ENCODE data around the gene CPA2. TPM values are rescaled to one million over a fixed set of nuclear protein-coding genes. Genes with fewer than 3 reads are reported as not detected.

Gene CPA2
- polyA plus RNA-seq, 3 donors: 0.21 to 0.58 (median 0.33) TPM

DNA sequence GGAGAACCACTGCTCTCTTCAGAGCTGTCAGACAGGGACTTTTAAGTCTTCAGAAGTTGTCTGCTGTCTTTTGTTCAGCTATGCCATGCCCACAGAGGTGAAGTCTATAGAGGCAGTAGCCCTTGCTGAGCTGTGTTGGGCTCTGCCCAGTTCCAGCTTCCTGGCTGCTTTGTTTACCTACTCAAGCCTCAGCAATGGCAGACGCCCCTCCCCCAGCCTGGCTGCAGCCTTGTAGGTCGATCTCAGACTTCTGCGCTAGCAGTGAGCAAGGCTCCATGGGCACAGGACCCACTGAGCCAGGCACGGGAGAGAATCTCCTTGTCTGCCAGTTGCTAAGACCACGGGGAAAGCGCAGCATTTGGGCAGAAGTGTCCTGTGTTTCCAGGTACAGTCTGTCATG, 12.1 kb upstream of the CPA2 start:
- DNase-seq: no peak

DNA sequence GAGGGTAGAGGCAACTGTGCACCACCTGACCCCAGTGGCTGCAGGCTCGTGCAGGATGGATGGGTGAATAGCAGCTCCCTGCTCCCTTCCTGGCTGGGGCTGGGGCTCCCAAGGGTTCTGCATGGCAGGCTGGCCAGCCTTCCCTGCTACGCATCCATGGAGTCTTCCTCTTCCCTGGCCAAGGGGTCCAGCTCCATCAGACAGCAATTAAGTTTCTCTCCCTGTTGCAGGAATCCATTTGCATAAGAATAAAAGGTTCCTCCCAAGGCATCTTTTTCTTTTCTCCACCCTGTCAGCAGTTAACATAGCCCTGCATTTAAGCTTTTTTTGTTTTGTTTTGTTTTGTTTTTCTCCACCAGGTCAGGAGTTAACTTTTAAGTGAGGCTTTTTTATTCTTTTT, 10.0 kb upstream of the CPA2 start:
- DNase-seq: no peak

DNA sequence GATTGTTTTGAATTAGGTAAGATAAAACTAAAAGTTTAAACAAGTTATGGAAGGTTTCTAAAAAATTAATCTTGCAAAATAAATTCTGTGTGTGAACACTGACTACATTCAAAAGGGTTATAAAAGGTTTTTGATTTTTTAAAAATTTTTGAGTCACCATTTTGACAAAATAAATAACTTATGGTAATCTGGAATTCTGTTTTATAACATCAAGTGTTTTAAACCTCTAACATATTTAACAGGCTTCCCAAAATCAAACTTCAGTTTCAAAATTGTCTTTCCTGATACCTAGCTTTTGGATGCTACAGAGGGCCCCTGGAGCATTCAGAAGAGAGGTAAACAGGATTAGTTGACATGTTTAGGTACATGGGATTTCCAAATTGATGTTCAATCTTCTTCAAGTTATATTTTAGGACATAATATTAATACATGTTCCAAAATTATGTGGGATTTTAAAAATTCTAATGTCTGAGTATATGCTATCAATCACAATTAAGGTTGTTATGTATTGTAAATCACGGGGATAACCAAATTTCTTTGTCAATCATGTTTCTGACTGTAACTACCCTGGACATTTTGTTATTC, 8.1 kb upstream of the CPA2 start:
- DNase-seq: no peak

DNA sequence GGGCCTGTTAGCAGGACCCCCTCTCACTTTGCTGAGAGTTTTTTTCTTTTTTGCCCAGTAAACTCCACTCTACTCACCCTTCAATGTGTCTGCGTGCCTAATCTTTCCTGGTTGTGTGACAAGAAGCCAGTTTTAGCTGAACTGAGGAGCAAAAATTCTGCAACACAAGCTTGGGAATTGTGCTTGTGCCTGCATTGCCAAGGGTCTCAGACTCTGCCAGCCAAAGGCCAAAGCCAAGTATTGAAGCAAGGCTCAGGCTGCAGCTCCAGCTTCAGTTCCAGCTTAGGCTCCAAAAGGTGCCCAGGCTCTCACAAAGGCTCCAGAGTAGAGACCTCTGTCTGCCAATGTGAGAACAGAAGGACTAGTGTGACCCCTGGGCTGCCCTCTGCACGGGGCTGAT, 4.2 kb upstream of the CPA2 start:
- no peak for DNase-seq

DNA sequence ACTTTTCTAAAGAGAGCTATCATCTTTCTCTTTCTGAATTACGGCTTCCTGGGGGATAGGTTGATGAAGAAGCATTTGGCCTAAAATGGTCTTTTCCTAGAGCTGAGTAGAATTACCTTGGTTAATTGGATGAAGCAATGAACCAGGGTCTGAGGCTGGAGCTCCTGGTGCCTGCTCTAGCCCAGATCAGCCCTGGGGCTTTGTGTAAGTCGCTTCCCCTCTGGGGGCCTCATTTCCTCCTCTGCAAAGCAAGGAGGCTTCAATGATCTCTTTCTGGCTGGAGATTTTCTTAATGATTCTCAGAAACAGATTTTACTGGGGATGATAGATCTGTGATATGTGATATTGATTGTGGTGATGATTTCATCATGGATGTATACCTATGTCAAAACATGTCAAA, 3.5 kb upstream of the CPA2 start:
- no peak for DNase-seq

DNA sequence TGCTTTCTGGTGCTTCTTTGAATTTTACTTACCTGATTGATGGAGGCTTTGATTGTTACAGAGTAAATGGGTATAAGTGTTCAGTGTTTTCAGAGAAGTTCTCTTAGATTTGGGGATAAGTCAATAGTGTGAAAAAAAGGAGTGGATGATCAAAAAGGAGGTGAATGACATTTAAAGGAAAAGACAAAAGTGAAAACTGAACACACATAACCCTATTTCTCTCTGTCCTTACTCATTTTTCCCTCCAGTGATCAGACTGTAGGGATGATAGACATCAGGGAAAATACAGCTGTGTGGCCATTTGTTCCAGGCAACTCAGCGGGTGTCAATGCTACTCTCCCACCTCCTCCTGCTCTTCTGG, 278 bp downstream of the CPA2 start:
- DNase-seq: no peak

DNA sequence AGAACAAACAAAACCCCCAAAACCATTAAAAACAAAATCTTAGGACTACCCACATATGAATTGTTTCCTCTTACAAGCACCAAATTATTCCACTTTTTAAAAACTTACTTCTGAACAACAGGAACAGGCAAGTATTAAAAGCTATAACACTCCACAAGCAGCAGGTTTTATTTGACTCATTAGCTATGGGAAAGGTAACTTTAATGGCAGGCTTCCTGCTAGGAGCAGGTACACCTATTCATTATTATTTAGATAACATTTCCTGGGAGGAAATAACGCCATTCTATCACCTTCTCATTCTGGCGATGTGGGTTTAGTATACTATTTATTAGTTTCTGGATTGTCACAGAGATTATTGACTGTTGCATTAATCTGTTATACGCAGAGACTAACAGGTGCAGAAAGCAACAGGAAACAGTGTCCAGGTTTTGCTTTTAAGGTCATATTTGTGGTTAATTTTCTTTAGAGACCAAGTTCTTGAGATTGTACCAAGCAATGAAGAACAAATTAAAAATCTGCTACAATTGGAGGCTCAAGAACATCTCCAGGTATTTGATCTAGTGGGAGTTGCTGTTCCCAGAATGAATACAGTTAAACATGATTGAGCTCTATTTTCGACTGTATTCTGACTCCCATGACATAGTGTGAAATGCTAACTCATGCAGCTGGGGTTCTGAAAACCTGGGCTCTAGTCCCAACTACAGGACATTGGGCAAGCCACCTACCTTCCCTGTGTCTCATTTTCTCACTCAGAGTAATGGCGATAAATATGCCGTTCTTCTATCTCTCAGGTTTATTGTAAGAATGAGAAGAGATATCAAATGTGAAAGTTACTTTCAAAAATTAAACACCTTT, 2.0 kb downstream of the CPA2 start:
- DNase-seq: no peak

DNA sequence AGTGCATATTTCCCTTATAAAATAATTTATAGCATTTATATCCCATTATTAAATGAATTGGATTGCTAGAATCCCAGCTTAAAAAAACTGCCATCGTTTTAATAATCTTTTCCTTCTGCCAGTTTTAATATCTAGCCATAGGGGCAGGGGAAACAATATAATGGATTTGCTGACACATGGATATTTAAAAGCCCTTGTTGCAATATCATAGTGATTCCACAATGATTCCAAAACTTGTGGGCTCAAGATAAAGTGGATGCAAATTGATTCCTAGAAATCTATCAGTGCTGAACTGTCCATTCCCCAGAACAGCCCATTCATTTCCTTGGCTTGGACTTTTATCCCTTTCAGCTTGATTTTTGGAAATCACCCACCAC, 2.6 kb downstream of the CPA2 start:
- DNase-seq: no peak

DNA sequence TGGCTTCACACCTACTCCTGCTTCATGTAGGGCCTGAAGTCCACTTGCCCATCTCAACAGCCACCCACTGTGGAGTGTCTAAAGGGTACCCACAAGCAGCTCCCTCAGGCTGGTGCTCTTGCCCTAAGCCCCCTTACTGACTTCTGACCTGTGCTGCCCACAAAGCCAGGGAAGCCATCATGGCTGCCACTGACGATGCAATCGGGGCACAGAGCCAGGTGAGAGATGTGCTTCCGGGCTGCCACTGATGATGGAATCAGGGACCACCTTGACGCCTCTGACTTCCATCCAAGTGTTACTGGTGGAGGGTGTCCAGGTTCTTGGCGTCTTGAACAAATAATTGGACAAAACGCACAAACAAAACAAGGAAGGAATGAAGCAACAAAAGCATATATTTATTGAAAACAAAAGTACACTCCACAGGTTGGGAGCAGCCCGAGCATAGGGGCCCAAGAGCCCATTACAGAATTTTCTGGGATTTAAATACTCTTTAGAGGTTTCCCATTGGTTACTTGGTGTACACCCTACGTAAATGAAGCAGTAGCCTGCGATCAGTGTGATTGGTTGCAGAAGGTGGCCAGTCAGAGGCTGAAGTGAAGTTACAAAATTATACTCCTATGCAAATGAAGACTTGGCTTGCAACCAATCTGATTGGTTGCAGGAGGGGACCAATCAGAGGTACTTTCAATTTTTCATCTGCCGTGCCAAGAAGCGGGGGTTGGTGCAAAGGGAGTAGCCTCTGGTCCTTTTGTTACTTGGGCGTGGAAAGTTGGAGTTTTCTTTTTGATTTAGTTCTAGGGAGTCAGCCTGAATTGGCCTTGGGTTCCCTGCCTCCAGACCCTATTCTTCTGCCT, 4.5 kb downstream of the CPA2 start:
- no peak for DNase-seq

DNA sequence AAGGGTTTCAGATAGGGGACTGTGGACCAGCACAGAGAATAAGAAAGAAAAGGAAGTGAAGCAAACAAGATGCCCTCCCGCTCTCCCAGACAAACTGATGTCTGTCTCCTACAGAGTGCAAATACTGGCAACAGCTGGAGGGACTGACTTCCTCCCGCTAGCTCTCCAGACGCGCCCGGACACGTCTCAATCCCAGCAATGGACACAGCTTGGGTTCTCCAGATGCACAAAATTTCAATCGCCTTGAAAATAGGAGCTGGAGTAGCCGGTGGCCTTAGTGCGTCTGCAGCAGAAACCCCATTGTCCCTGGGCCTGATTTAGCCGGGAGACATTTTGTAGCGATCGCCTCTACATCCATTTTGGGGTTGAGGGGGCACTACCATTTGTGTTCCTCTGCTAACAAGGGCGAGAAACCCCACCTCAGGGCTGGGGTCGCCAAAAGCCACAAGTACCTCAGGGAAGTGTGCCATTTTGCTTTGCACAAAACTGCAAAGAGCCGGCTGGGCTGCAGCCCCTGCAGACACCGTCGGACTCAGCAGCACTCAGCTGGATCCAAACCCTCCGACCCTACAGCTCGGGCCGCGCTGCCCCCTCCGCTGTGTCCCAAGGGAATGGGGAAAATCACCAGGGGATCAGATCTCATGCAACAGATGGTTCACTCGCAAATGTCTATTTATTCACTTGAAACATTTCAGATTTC, 5.9 kb downstream of the CPA2 start:
- DNase-seq: no peak

DNA sequence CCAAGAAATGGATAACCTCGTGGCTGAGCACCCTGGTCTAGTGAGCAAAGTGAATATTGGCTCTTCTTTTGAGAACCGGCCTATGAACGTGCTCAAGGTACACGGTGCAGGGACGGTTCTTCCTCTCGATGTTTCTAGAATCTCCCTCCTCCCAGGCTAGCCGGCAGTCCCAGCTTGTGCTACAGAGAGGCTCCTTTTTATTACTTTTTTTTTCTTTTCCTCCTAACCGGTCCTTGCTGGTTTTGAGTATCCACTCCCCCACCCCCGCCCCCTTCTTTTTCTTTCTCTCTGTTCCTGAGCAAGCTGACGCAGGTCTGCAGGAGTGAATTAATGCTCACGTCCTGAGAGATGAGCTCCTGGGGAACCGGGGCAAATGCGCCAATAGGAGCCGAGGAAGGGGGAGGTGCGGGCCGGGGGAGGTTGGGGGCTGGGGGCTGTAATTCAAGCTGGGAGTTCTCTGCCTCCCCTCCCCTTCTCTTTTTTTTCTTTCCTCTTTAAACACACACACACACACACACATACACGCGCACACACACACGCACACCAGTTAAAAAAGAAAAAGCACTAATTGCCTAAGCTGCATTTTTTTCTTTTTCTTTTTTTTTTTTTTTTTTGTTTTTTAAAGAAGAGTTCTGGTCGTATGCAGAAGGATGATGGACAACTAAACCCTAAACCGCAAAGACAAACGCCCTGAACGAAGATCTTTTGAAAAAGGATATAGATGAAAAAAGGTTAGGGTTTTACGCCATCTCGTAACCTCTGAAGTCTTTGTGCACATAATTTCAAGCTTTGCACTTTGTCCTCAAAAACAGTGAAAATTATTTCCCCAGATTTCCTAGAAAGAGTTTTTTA, 6.6 kb downstream of the CPA2 start:
- peak; percentile 97 for DNase-seq

DNA sequence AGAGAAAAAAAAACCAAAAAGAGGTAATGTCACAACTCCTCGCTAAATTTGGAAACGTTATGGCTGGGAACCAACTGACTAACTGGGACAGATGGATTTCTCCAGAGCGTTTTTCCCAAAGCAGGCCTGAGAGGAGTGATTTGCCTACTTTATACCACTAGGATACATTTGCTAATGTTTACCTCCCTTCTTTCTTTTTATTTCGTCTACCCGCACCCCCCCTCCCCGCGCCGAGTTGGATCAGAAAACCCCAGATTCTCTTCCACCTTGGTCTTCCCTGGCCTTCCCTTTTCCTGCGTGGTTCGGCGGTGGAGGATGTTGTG, 7.2 kb downstream of the CPA2 start:
- no peak for DNase-seq

DNA sequence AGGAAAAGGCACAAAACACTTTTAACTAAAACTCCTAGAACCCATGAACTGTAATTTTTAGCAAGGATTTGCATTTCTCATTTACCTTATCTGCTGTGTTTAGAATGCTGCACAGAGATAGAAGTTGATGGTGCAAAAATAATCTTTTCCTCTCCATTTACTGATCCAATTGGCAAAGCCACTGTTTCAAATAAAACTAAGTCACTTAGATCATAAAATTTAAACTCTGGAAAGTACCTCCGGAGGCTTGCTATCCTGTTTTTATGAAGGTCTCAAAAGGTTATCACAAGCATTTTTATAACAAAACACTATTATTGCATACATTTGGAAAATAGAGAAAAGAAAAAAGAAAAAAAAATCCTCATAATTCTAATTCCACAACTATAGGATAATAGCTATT, 7.6 kb downstream of the CPA2 start:
- DNase-seq: no peak

DNA sequence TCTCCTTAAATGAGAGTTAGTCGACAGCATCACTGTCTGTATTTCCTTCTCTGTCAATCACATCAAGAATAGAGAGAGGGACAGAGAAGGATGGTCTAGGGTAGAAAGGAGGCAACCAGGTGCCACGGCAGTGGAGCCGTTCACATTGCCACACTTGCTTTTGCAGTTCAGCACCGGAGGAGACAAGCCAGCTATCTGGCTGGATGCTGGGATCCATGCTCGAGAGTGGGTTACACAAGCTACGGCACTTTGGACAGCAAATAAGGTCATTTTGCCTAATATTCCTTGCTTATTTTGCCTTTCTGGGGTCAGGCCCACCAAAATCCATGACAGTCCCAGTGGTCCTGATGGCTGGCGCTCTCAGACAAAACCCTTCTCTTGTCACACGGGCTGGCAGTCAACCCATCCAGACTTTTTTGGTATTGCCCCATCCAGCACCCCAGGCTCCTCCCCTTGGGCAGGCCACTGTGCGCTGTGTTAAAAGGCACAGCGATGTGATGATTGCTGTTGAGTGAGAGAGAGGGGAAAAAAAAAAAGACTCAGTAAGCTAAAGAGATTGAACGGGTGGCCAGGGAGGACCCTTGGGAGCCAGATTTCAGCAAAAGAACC, 8.4 kb downstream of the CPA2 start:
- no peak for DNase-seq

DNA sequence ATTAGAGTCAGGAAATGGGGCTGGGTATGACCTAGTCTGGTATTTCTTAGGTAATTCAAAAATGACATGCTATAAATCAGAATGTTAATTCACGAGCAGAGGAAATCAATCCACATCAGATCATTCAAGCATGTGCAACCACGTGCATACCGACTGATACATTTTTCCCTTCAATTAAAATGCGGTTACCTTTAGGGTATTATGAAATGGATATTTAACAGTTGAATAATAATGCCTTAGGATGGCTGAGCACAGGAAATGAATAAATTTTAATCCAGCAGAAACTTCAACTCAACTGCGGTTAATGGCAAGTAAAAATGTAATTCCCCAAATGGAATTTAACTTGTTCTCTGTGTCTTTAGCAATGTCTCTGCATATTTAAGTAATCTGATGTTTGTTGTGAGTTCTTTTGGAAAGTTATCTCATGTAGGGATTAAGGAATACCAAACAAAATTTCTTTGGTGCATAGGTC, 9.2 kb downstream of the CPA2 start:
- no peak for DNase-seq

DNA sequence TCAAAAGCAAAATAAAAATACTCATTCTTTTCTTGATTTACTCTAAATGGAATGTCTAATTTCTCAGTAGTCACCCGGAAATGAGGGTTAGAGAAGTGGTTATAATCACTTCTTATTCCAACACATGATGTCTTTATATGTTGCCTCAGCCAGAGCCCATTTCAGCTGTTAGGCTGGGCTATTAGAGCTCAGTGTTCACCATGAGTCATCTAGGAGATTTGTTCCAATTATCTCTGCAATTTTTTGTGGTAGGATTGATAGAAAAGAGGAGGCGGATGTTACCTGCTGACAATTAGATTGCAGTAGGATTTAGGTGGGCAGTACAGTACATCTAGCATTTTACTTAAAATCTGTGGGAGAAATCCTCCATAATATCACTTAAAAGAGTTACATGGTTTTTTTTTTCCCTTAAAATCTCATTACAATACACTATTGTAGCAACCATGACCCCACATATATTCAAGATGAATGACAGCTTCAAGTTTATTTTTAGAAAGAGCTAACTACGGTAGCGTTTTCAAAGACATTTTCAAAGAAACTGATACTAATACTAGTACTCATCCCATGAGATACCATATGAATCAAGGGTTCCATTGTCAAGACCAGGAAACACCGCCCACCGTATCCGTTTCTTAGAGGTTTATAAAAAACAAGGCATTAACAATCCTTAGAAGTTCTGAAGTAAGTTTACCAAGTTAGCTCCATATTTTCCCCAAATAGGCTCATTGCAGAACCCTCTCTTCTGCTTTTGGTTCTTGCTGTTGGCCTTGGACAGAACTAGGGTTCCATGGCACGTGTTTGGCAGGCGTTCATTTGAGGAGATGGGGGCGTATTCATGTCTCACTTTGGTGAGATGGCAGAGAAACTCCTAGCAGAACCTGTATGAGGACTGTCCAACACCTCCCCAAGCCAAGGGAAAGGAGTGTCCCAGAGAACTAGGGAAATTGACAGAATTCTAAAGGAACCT, 10.4 kb downstream of the CPA2 start:
- DNase-seq: no peak

DNA sequence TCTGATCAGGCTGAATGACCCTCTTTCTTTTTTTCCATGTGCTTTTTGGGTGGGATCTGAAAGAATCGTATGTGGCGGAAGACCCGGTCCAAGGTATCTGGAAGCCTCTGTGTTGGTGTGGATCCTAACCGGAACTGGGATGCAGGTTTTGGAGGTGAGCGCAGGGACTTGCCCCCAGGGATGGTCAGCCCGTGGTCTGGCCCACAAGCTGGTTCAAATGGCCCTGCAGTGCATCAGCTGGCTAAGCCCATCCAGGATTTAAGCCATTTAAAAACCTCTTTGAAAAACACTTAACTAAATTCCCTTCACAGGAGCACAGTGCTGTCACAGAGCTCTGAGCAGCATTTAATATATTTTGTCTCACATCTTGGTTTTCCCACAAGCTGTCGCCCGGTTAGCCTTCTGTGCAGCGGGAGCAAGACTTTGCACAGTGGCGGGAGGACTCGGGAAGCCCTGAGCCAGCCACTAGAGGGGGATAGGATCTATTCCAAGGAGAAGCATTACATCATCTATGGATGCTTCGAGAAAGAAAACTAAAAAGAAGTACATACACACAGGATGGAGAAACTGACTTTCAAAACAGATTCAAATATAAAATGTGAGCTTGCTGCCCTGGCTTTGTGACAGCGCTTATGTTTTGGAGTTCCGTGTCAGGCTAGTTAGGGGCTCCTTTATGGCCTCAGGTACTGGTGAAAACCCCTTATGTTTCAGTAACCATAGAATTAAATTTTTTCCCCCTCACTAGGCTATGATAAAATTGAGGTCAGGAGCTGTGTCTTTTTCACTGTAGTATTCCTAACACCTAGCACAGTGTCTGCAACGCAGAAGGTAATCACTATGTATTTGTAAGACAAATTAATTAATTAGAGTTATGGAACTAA, 11.3 kb downstream of the CPA2 start:
- DNase-seq: peak; percentile 88

DNA sequence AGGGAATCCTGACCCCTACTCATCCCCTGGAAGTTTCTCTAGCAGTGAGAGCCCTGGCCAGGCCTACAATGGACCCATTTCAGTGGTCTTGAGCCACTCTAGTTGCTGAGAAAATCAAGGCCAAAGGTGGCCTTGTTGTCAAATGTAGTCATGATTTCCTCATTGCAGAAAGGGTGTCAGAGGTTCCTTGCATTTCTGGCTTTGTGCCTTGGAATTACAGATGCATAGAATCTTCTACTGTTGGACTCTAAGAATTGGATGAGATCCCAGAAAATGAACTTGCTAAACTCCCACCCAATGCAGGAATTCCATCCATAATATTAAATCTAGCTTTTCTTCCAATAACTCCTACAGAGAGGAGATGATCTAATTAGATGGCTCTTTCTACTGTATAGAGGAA, 12.2 kb downstream of the CPA2 start:
- DNase-seq: peak; percentile 82

DNA sequence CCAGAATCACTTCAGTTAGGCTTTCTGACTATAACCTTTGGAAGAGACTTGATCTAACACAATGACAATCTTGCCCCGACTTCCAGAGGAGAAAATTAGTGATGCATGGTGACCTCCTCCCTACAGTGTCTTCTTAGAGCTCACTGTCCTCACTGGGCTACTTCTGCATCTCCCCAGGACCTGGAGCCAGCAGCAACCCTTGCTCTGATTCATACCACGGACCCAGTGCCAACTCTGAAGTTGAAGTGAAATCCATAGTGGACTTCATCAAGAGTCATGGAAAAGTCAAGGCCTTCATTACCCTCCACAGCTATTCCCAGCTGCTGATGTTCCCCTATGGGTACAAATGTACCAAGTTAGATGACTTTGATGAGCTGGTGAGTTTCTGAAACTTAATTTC, 12.6 kb downstream of the CPA2 start:
- DNase-seq: no peak
